HG02610 (cell line): ENCODE results near the gene HS3ST3B1.

Experiments
- ATAC-seq: cut with Tn5 transposase; IDR thresholded peaks from one replicate; pipeline ENCODE4 v1.9.1; 2021; ENCODE audit warnings: mild to moderate bottlenecking, moderate library complexity; ENCODE audit not compliant: unreplicated experiment

HS3ST3B1 gene

GRCh38 chr17:14320734-14321475 lies 20.0 kb downstream of the HS3ST3B1 start:
- ATAC-seq = no peak

GRCh38 chr17:14321476-14321949 lies 20.6 kb downstream of the HS3ST3B1 start:
- ATAC-seq = no peak

GRCh38 chr17:14321980-14322776 lies 21.3 kb downstream of the HS3ST3B1 start:
- ATAC-seq = no peak

GRCh38 chr17:14323522-14323981 lies 22.7 kb downstream of the HS3ST3B1 start:
- no peak for ATAC-seq

GRCh38 chr17:14325618-14326167 lies 24.8 kb downstream of the HS3ST3B1 start:
- ATAC-seq = no peak

GRCh38 chr17:14329900-14330491 lies 29.1 kb downstream of the HS3ST3B1 start:
- no peak for ATAC-seq

- no peak for ATAC-seq
These were observed 29.6 kb downstream of the HS3ST3B1 start for GRCh38 chr17:14330492-14330962.

GRCh38 chr17:14331225-14331981 lies 30.5 kb downstream of the HS3ST3B1 start:
- ATAC-seq = no peak

GRCh38 chr17:14331982-14332298 lies 31.1 kb downstream of the HS3ST3B1 start:
- no peak for ATAC-seq

- ATAC-seq = no peak
These were observed 31.4 kb downstream of the HS3ST3B1 start for GRCh38 chr17:14332331-14332730.

- ATAC-seq = no peak
These were observed 32.6 kb downstream of the HS3ST3B1 start for GRCh38 chr17:14333506-14333905.

GRCh38 chr17:14334276-14334840 lies 33.5 kb downstream of the HS3ST3B1 start:
- ATAC-seq = no peak

GRCh38 chr17:14334919-14335318 lies 34.0 kb downstream of the HS3ST3B1 start:
- ATAC-seq = no peak

- ATAC-seq = no peak
These were observed 35.5 kb downstream of the HS3ST3B1 start for GRCh38 chr17:14336418-14336817.

GRCh38 chr17:14337596-14338079 lies 36.8 kb downstream of the HS3ST3B1 start:
- peak; percentile 66 for ATAC-seq

GRCh38 chr17:14340857-14341754 lies 40.2 kb downstream of the HS3ST3B1 start:
- no peak for ATAC-seq

- ATAC-seq = no peak
These were observed 41.0 kb downstream of the HS3ST3B1 start for GRCh38 chr17:14341866-14342265.

GRCh38 chr17:14346801-14347200 lies 45.9 kb downstream of the HS3ST3B1 start:
- no peak for ATAC-seq

GRCh38 chr17:14351493-14351892 lies 50.6 kb downstream of the HS3ST3B1 start:
- ATAC-seq = peak; percentile 59
